Measurements from ENCODE around the gene C5. TPM values are rescaled to one million over a fixed set of nuclear protein-coding genes. Genes with fewer than 3 reads are reported as not detected.

C5 gene
- total RNA-seq, 1 donor from 2014 or later: 5.5 TPM

- Mint-ChIP-seq H3K4me3 (no peak overlapping the region), H3K27ac (no peak overlapping the region), H3K9me3 (no peaks in the 10 kb centered on the region), H3K4me1 (no peaks in the 10 kb centered on the region), H3K27me3 (ENCODE audit: insufficient read depth, low read depth) (no peaks in the 10 kb centered on the region), H3K36me3 (peaks cover 7% of the 10 kb centered on the region)
- Histone ChIP-seq H3K9ac (no peak overlapping the region), H2AFZ (replicated peaks) (no peak overlapping the region), H3K79me2 (ENCODE audit: low read depth) (no peaks in the 10 kb centered on the region), H3F3A (ENCODE audit: low read depth) (no peaks in the 10 kb centered on the region), H3K4me1 (no peaks in the 10 kb centered on the region), H3K9me3 (ENCODE audit: low read depth) (no peaks in the 10 kb centered on the region), H3K27ac (no peak overlapping the region), H3K27me3 (no peaks in the 10 kb centered on the region), H3K4me2 (no peak overlapping the region), H4K20me1 (ENCODE audit: low read depth) (no peaks in the 10 kb centered on the region), H3K36me3 (peaks cover 4% of the 10 kb centered on the region), H3K4me3 (no peak overlapping the region)
- no peak for DNase-seq (ENCODE audit: low spot score)
- no peak for TF ChIP-seq EZH2phosphoT487 (IDR thresholded peaks at IDR 0.05)
- TF ChIP-seq EZH2 (IDR thresholded peaks at IDR 0.05): no peak
- TF ChIP-seq CTCF (IDR thresholded peaks at IDR 0.05): no peak
Measured at GRCh38 chr9:121088576-121088975, 38.5 kb upstream of the C5 start.

GRCh38 chr9:121085661-121086060 is 35.6 kb upstream of the C5 start:
- no peaks in the 10 kb centered on the region for H4K20me1 ChIP-seq (ENCODE audit: low read depth)
- H3K4me2 ChIP-seq: no peak overlapping the region
- no peaks in the 10 kb centered on the region for H3K9me3 ChIP-seq (ENCODE audit: low read depth)
- no peaks in the 10 kb centered on the region for H3F3A ChIP-seq (ENCODE audit: low read depth)
- Mint-ChIP-seq H3K27me3 (ENCODE audit: insufficient read depth, low read depth) (no peaks in the 10 kb centered on the region), H3K4me1 (no peaks in the 10 kb centered on the region), H3K4me3 (no peak overlapping the region), H3K27ac (no peak overlapping the region), H3K9me3 (no peaks in the 10 kb centered on the region), H3K36me3 (peaks cover 4% of the 10 kb centered on the region)
- no peaks in the 10 kb centered on the region for H3K4me1 ChIP-seq
- no peak overlapping the region for H3K4me3 ChIP-seq
- H3K27me3 ChIP-seq: no peaks in the 10 kb centered on the region
- H2AFZ ChIP-seq (replicated peaks): no peak overlapping the region
- no peak for DNase-seq (ENCODE audit: low spot score)
- H3K36me3 ChIP-seq: peaks cover 4% of the 10 kb centered on the region
- no peak for TF ChIP-seq CTCF (IDR thresholded peaks at IDR 0.05)
- no peak for TF ChIP-seq EZH2 (IDR thresholded peaks at IDR 0.05)
- TF ChIP-seq EZH2phosphoT487 (IDR thresholded peaks at IDR 0.05): no peak
- no peak overlapping the region for H3K27ac ChIP-seq
- H3K9ac ChIP-seq: no peak overlapping the region
- no peaks in the 10 kb centered on the region for H3K79me2 ChIP-seq (ENCODE audit: low read depth)

GRCh38 chr9:121082075-121082474 is 32.0 kb upstream of the C5 start:
- H3K27ac Mint-ChIP-seq: no peak overlapping the region
- H3K36me3 Mint-ChIP-seq: peaks cover 4% of the 10 kb centered on the region
- Histone ChIP-seq H3K27ac (no peak overlapping the region), H3K4me1 (no peaks in the 10 kb centered on the region), H4K20me1 (ENCODE audit: low read depth) (no peaks in the 10 kb centered on the region), H3K79me2 (ENCODE audit: low read depth) (no peaks in the 10 kb centered on the region), H3K9ac (no peak overlapping the region), H3K36me3 (no peaks in the 10 kb centered on the region), H3K27me3 (no peaks in the 10 kb centered on the region), H3K9me3 (ENCODE audit: low read depth) (no peaks in the 10 kb centered on the region), H3K4me2 (no peak overlapping the region), H3K4me3 (no peak overlapping the region), H2AFZ (replicated peaks) (no peak overlapping the region), H3F3A (ENCODE audit: low read depth) (no peaks in the 10 kb centered on the region)
- no peak overlapping the region for H3K4me3 Mint-ChIP-seq
- DNase-seq (ENCODE audit: low spot score): no peak
- H3K27me3 Mint-ChIP-seq (ENCODE audit: insufficient read depth, low read depth): no peaks in the 10 kb centered on the region
- TF ChIP-seq EZH2phosphoT487 (IDR thresholded peaks at IDR 0.05) (no peak), CTCF (IDR thresholded peaks at IDR 0.05) (no peak), EZH2 (IDR thresholded peaks at IDR 0.05) (no peak)
- H3K9me3 Mint-ChIP-seq: no peaks in the 10 kb centered on the region
- H3K4me1 Mint-ChIP-seq: no peaks in the 10 kb centered on the region
